ENCODE data around the gene PTPN21. TPM values are rescaled to one million over a fixed set of nuclear protein-coding genes. Genes with fewer than 3 reads are reported as not detected.

The PTPN21 gene
- total and polyA plus RNA-seq, 7 experiments from 2014 or later = 0.34 TPM; not detected in 6

GRCh38 chr14:88568196-88568595 lies 13.4 kb upstream of the PTPN21 start:
- ATAC-seq = no peak
- H3K4me3 ChIP-seq (ENCODE audit: low read length) = no peak overlapping the region
- peaks cover 7 to 10% of the 10 kb centered on the region in 2 donors for H3K4me1 ChIP-seq (ENCODE audit: control insufficient read depth in 2 of 2, insufficient read depth in 2 of 2, low read length in 2 of 2)
- Mint-ChIP-seq H3K4me3 (no peak overlapping the region), H3K4me1 (peaks cover 11 to 24% (median 21%) of the 10 kb centered on the region in 7 donors), H3K27me3 (no peaks in the 10 kb centered on the region), H3K27ac (peak overlapping the region in 1 of 9 donors; percentile 37), H3K36me3 (peaks cover 11 to 44% (median 24%) of the 10 kb centered on the region in 5 donors), H3K9me3 (peaks cover 0 to 5% (median 0%) of the 10 kb centered on the region in 11 donors)
- no peak overlapping the region for H3K27ac ChIP-seq (ENCODE audit: low read depth, low read length)
- peaks cover 5 to 38% (median 5%) of the 10 kb centered on the region in 3 experiments for H3K36me3 ChIP-seq (ENCODE audit: control insufficient read depth in 2 of 3, insufficient read depth in 3 of 3, low read length in 3 of 3)
- no peaks in the 10 kb centered on the region for H3K9me3 ChIP-seq (ENCODE audit: control insufficient read depth in 2 of 3, low read length in 3 of 3)
- H3K27me3 ChIP-seq (ENCODE audit: control insufficient read depth in 2 of 2, insufficient read depth in 2 of 2, low read length in 2 of 2) = no peaks in the 10 kb centered on the region
- POLR2A ChIA-PET = no interaction called here
- CTCF ChIA-PET = interaction anchor here (1.4 kb wide), 1 partner anchor 11 kb away, joined by 3 read pairs; no protein-coding TSS in a partner anchor
- DNase-seq = no peak
- intact Hi-C loops (cut with micrococcal nuclease) = loop anchor here in 1 of 2 donors (10.0 kb wide), 1 partner anchor 563 kb away; the partner anchor contains the start of gene GPR65

GRCh38 chr14:88565427-88565826 lies 10.6 kb upstream of the PTPN21 start:
- H3K9me3 ChIP-seq (ENCODE audit: control insufficient read depth in 2 of 3, low read length in 3 of 3) = no peaks in the 10 kb centered on the region
- no peak overlapping the region for H3K27ac Mint-ChIP-seq
- H3K27me3 ChIP-seq (ENCODE audit: control insufficient read depth in 2 of 2, insufficient read depth in 2 of 2, low read length in 2 of 2) = no peaks in the 10 kb centered on the region
- H3K4me1 ChIP-seq (ENCODE audit: control insufficient read depth in 2 of 2, insufficient read depth in 2 of 2, low read length in 2 of 2) = peaks cover 12 to 13% of the 10 kb centered on the region in 2 donors
- ChIA-PET CTCF (no interaction called here), POLR2A (interaction anchor here (1.0 kb wide), 1 partner anchor 17 kb away, joined by 3 read pairs; no protein-coding TSS in a partner anchor)
- peaks cover 0 to 16% (median 0%) of the 10 kb centered on the region in 5 donors for H3K27me3 Mint-ChIP-seq
- H3K4me3 Mint-ChIP-seq = no peak overlapping the region
- intact Hi-C loops (cut with micrococcal nuclease) = loop anchor here in 1 of 2 donors (10.0 kb wide), 1 partner anchor 561 kb away; the partner anchor contains the start of gene GPR65
- peaks cover 0 to 27% (median 0%) of the 10 kb centered on the region in 3 experiments for H3K36me3 ChIP-seq (ENCODE audit: control insufficient read depth in 2 of 3, insufficient read depth in 3 of 3, low read length in 3 of 3)
- no peak for DNase-seq
- H3K4me3 ChIP-seq (ENCODE audit: low read length) = no peak overlapping the region
- peaks cover 4 to 31% (median 7%) of the 10 kb centered on the region in 5 donors for H3K36me3 Mint-ChIP-seq
- peaks cover 0 to 5% (median 0%) of the 10 kb centered on the region in 11 donors for H3K9me3 Mint-ChIP-seq
- H3K27ac ChIP-seq (ENCODE audit: low read depth, low read length) = no peak overlapping the region
- ATAC-seq = no peak
- peaks cover 19 to 35% (median 31%) of the 10 kb centered on the region in 7 donors for H3K4me1 Mint-ChIP-seq

GRCh38 chr14:88563845-88564244 lies 9.0 kb upstream of the PTPN21 start:
- H3K27me3 ChIP-seq (ENCODE audit: control insufficient read depth in 2 of 2, insufficient read depth in 2 of 2, low read length in 2 of 2) = no peaks in the 10 kb centered on the region
- Mint-ChIP-seq H3K27ac (peak overlapping the region; percentile 49 to 84 (median 80)), H3K36me3 (peaks cover 4 to 20% (median 7%) of the 10 kb centered on the region in 5 donors), H3K27me3 (peaks cover 0 to 25% (median 0%) of the 10 kb centered on the region in 5 donors), H3K4me1 (peaks cover 19 to 43% (median 35%) of the 10 kb centered on the region in 7 donors), H3K9me3 (peaks cover 0 to 5% (median 0%) of the 10 kb centered on the region in 11 donors), H3K4me3 (peak overlapping the region; percentile 88 to 96 (median 92))
- peaks cover 0 to 13% (median 0%) of the 10 kb centered on the region in 3 experiments for H3K36me3 ChIP-seq (ENCODE audit: control insufficient read depth in 2 of 3, insufficient read depth in 3 of 3, low read length in 3 of 3)
- ChIA-PET CTCF (no interaction called here), POLR2A (interaction anchor here (1.4 kb wide), 1 partner anchor 12 kb away, joined by 4 read pairs; no protein-coding TSS in a partner anchor)
- DNase-seq = no peak
- no peak for ATAC-seq
- intact Hi-C loops (cut with micrococcal nuclease) = loop anchor here (1.0 to 10.0 kb wide), 10 partner anchors 9 to 1693 kb away; partner anchors contain the start of genes EFCAB11 (in 2 of the 2), EML5 (in 2 of the 2), GPR65 (in 2 of the 2) and TDP1 (in 2 of the 2)
- peaks cover 12 to 13% of the 10 kb centered on the region in 2 donors for H3K4me1 ChIP-seq (ENCODE audit: control insufficient read depth in 2 of 2, insufficient read depth in 2 of 2, low read length in 2 of 2)
- peak overlapping the region; percentile 72 for H3K27ac ChIP-seq (ENCODE audit: low read depth, low read length)
- H3K4me3 ChIP-seq (ENCODE audit: low read length) = peak overlapping the region; percentile 84
- no peaks in the 10 kb centered on the region for H3K9me3 ChIP-seq (ENCODE audit: control insufficient read depth in 2 of 3, low read length in 3 of 3)

GRCh38 chr14:88562831-88563686 lies 8.3 kb upstream of the PTPN21 start, which contains the start of gene ZC3H14:
TSS of gene ZC3H14 (plus strand) at chr14:88563037. CDS start at chr14:88563134, 97 bp downstream.
- peaks cover 19 to 44% (median 38%) of the 10 kb centered on the region in 7 donors for H3K4me1 Mint-ChIP-seq
- Histone ChIP-seq H3K27me3 (ENCODE audit: control insufficient read depth in 2 of 2, insufficient read depth in 2 of 2, low read length in 2 of 2) (no peaks in the 10 kb centered on the region), H3K4me1 (ENCODE audit: control insufficient read depth in 2 of 2, insufficient read depth in 2 of 2, low read length in 2 of 2) (peaks cover 12 to 13% of the 10 kb centered on the region in 2 donors), H3K9me3 (ENCODE audit: control insufficient read depth in 2 of 3, low read length in 3 of 3) (no peaks in the 10 kb centered on the region), H3K27ac (ENCODE audit: low read depth, low read length) (peak within 1 kb of the TSS; percentile 72), H3K4me3 (ENCODE audit: low read length) (peak within 1 kb of the TSS; percentile 84), H3K36me3 (ENCODE audit: control insufficient read depth in 2 of 3, insufficient read depth in 3 of 3, low read length in 3 of 3) (peaks cover 0 to 5% (median 0%) of the 10 kb centered on the region in 3 experiments)
- intact Hi-C loops (cut with micrococcal nuclease) = loop anchor here (1.0 to 10.0 kb wide), 10 partner anchors 8 to 1694 kb away; partner anchors contain the start of genes EFCAB11 (in 2 of the 2), EML5 (in 2 of the 2), GPR65 (in 2 of the 2) and TDP1 (in 2 of the 2)
- peaks cover 0 to 3% (median 0%) of the 10 kb centered on the region in 11 donors for H3K9me3 Mint-ChIP-seq
- H3K4me3 Mint-ChIP-seq = peak within 1 kb of the TSS; percentile 89 to 96 (median 92)
- ATAC-seq (peak; percentile 98), DNase-seq (peak; percentile 80 to 91 (median 88))
- CTCF ChIA-PET = no interaction called here
- H3K27me3 Mint-ChIP-seq = peaks cover 0 to 27% (median 0%) of the 10 kb centered on the region in 5 donors
- POLR2A ChIA-PET = interaction anchor here (1.4 kb wide), 1 partner anchor 12 kb away, joined by 4 read pairs; no protein-coding TSS in a partner anchor
- peaks cover 2 to 15% (median 3%) of the 10 kb centered on the region in 5 donors for H3K36me3 Mint-ChIP-seq
- H3K27ac Mint-ChIP-seq = peak within 1 kb of the TSS; percentile 49 to 94 (median 84)

GRCh38 chr14:88562532-88562830 lies 7.7 kb upstream of the PTPN21 start:
- H3K27ac Mint-ChIP-seq = peak overlapping the region; percentile 49 to 94 (median 83)
- peaks cover 13 to 16% of the 10 kb centered on the region in 2 donors for H3K4me1 ChIP-seq (ENCODE audit: control insufficient read depth in 2 of 2, insufficient read depth in 2 of 2, low read length in 2 of 2)
- H3K27me3 Mint-ChIP-seq = peaks cover 0 to 31% (median 0%) of the 10 kb centered on the region in 5 donors
- ChIA-PET CTCF (no interaction called here), POLR2A (interaction anchor here (1.4 kb wide), 1 partner anchor 11 kb away, joined by 4 read pairs; no protein-coding TSS in a partner anchor)
- peaks cover 0 to 10% (median 0%) of the 10 kb centered on the region in 5 donors for H3K36me3 Mint-ChIP-seq
- H3K27me3 ChIP-seq (ENCODE audit: control insufficient read depth in 2 of 2, insufficient read depth in 2 of 2, low read length in 2 of 2) = no peaks in the 10 kb centered on the region
- peaks cover 0 to 4% (median 0%) of the 10 kb centered on the region in 3 experiments for H3K36me3 ChIP-seq (ENCODE audit: control insufficient read depth in 2 of 3, insufficient read depth in 3 of 3, low read length in 3 of 3)
- peak overlapping the region; percentile 84 for H3K4me3 ChIP-seq (ENCODE audit: low read length)
- peak overlapping the region; percentile 17 for H3K27ac ChIP-seq (ENCODE audit: low read depth, low read length)
- intact Hi-C loops (cut with micrococcal nuclease) = loop anchor here (2.0 to 10.0 kb wide), 7 partner anchors 230 to 1694 kb away; partner anchors contain the start of genes EFCAB11 (in 2 of the 2), EML5 (in 2 of the 2), GPR65 (in 2 of the 2) and TDP1 (in 2 of the 2)
- peaks cover 23 to 46% (median 42%) of the 10 kb centered on the region in 7 donors for H3K4me1 Mint-ChIP-seq
- H3K4me3 Mint-ChIP-seq = peak overlapping the region; percentile 89 to 96 (median 92)
- H3K9me3 ChIP-seq (ENCODE audit: control insufficient read depth in 2 of 3, low read length in 3 of 3) = no peaks in the 10 kb centered on the region
- DNase-seq = no peak
- no peak for ATAC-seq
- no peaks in the 10 kb centered on the region for H3K9me3 Mint-ChIP-seq

- Histone ChIP-seq H3K27ac (ENCODE audit: low read depth, low read length) (no peak overlapping the region), H3K9me3 (ENCODE audit: control insufficient read depth in 2 of 3, low read length in 3 of 3) (no peaks in the 10 kb centered on the region), H3K36me3 (ENCODE audit: control insufficient read depth in 2 of 3, insufficient read depth in 3 of 3, low read length in 3 of 3) (peaks cover 0 to 4% (median 0%) of the 10 kb centered on the region in 3 experiments), H3K4me3 (ENCODE audit: low read length) (no peak overlapping the region), H3K27me3 (ENCODE audit: control insufficient read depth in 2 of 2, insufficient read depth in 2 of 2, low read length in 2 of 2) (peaks cover 8 to 12% of the 10 kb centered on the region in 2 donors), H3K4me1 (ENCODE audit: control insufficient read depth in 2 of 2, insufficient read depth in 2 of 2, low read length in 2 of 2) (peaks cover 20 to 26% of the 10 kb centered on the region in 2 donors)
- H3K27ac Mint-ChIP-seq = no peak overlapping the region
- H3K4me3 Mint-ChIP-seq = no peak overlapping the region
- ATAC-seq (no peak), DNase-seq (no peak)
- CTCF ChIA-PET = interaction anchor here (1.9 kb wide), 1 partner anchor 67 kb away, joined by 4 read pairs; no protein-coding TSS in a partner anchor
- peaks cover 0 to 2% (median 0%) of the 10 kb centered on the region in 5 donors for H3K36me3 Mint-ChIP-seq
- POLR2A ChIA-PET = no interaction called here
- H3K4me1 Mint-ChIP-seq = peaks cover 31 to 64% (median 51%) of the 10 kb centered on the region in 7 donors
- H3K27me3 Mint-ChIP-seq = peaks cover 20 to 57% (median 22%) of the 10 kb centered on the region in 5 donors
- no peaks in the 10 kb centered on the region for H3K9me3 Mint-ChIP-seq
- intact Hi-C loops (cut with micrococcal nuclease) = loop anchor here (1.0 to 10.0 kb wide), 6 partner anchors 68 to 855 kb away; partner anchors contain the start of genes GPR65 (in 2 of the 2), FOXN3 (in 1 of the 2), GALC (in 1 of the 2) and SPATA7 (in 1 of the 2)
Measured at GRCh38 chr14:88559852-88560251, 5.0 kb upstream of the PTPN21 start.

Data from naive thymus-derived CD4-positive, alpha-beta T cell (primary cell).